SU-DHL-6 (cell line): ENCODE data around the gene RBM19.

ENCODE experiments used
- H2AFZ ChIP-seq: fragments of 200-600 bp; sonication (generic); 2 replicates; pipeline ENCODE4 v1.6.1; 2014; ENCODE audit warnings: low read depth, mild to moderate bottlenecking, moderate library complexity, mixed read lengths, antibody characterized with exemption, low read length; ENCODE audit not compliant: severe bottlenecking
- H3F3A ChIP-seq: fragments of 200-600 bp; shearing (Covaris generic); 2 replicates; pipeline ENCODE4 v1.6.0; 2016; ENCODE audit warnings: antibody characterized with exemption, mild to moderate bottlenecking; ENCODE audit not compliant: insufficient read depth
- H3K27ac ChIP-seq: fragments of 200-600 bp; sonication (generic); 2 replicates; pipeline ENCODE4 v1.5.1; 2016; ENCODE audit warnings: low read depth, mild to moderate bottlenecking, low read length, moderate library complexity, mixed read lengths
- H3K27me3 ChIP-seq: fragments of 200-600 bp; sonication (generic), shearing (Covaris generic); 2 replicates; pipeline ENCODE4 v1.6.0; 2014; ENCODE audit warnings: mild to moderate bottlenecking, low read length
- H3K36me3 ChIP-seq: fragments of 200-600 bp; sonication (generic); 2 replicates; pipeline ENCODE4 v1.6.1; 2014; ENCODE audit warnings: mild to moderate bottlenecking, low read length, mixed read lengths
- H3K4me2 ChIP-seq: fragments of 300-600, 200-600 bp; shearing (Covaris generic), sonication (generic); 2 replicates; pipeline ENCODE4 v1.6.0; 2014; ENCODE audit warnings: low read length, low read depth, mild to moderate bottlenecking; ENCODE audit not compliant: poor library complexity, severe bottlenecking
- H3K4me3 ChIP-seq: fragments of 200-600 bp; sonication (generic); 2 replicates; pipeline ENCODE4 v1.5.1; 2014; ENCODE audit warnings: antibody characterized with exemption, low read length, mild to moderate bottlenecking, mixed read lengths; ENCODE audit not compliant: insufficient read depth, poor library complexity, severe bottlenecking
- H3K79me2 ChIP-seq: fragments of 200-600 bp; sonication (generic); 2 replicates; pipeline ENCODE4 v1.6.1; 2014; ENCODE audit warnings: mild to moderate bottlenecking, low read length, moderate library complexity; ENCODE audit not compliant: insufficient read depth
- H3K9ac ChIP-seq: fragments of 200-600 bp; sonication (generic); 2 replicates; pipeline ENCODE4 v1.7.0; 2014; ENCODE audit warnings: mild to moderate bottlenecking, low read length
- H3K9me2 ChIP-seq: fragments of 200-600 bp; sonication (generic); replicated peaks from 2 replicates; pipeline ENCODE4 v1.6.1; 2014; ENCODE audit warnings: low read length; ENCODE audit not compliant: insufficient read depth
- H3K9me3 ChIP-seq: fragments of 200-600 bp; sonication (generic); 2 replicates; pipeline ENCODE4 v1.6.1; 2014; ENCODE audit warnings: low read length, mixed read lengths; ENCODE audit not compliant: insufficient read depth
- H4K20me1 ChIP-seq: fragments of 200-600 bp; sonication (generic); 2 replicates; pipeline ENCODE4 v1.6.1; 2014; ENCODE audit warnings: low read depth, mild to moderate bottlenecking, antibody characterized with exemption, low read length, moderate library complexity, mixed read lengths
- CTCF ChIP-seq: fragments of 200-600 bp; sonication (generic); IDR thresholded peaks from one replicate; pipeline ENCODE4 v1.5.1; 2017; ENCODE audit warnings: antibody characterized with exemption, mild to moderate bottlenecking, low read length, moderate library complexity; ENCODE audit not compliant: insufficient read depth, poor library complexity, severe bottlenecking
- EZH2phosphoT487 ChIP-seq: fragments of 200-600 bp; sonication (generic), shearing (Covaris generic); conservative IDR thresholded peaks from 2 replicates; pipeline ENCODE4 v1.6.1; 2018; ENCODE audit warnings: mild to moderate bottlenecking, antibody characterized with exemption, low read length, moderate library complexity, mixed read lengths

RBM19 gene

GRCh38 chr12:113808095-113808951, 157.8 kb downstream of the RBM19 start:
- Histone ChIP-seq H3F3A (no peaks in the 10 kb centered on the region), H3K4me2 (no peak overlapping the region), H3K27ac (no peak overlapping the region), H3K9me2 (no peaks in the 10 kb centered on the region), H3K27me3 (no peaks in the 10 kb centered on the region), H3K9me3 (no peaks in the 10 kb centered on the region), H3K9ac (no peak overlapping the region), H3K79me2 (no peaks in the 10 kb centered on the region), H3K36me3 (no peaks in the 10 kb centered on the region), H3K4me3 (no peak overlapping the region), H2AFZ (no peak overlapping the region), H4K20me1 (no peaks in the 10 kb centered on the region)
- TF ChIP-seq EZH2phosphoT487, result no peak
- TF ChIP-seq CTCF, result no peak

GRCh38 chr12:113805673-113806072, 160.5 kb downstream of the RBM19 start:
- H3F3A ChIP-seq, result no peaks in the 10 kb centered on the region

GRCh38 chr12:113804961-113805600, 161.0 kb downstream of the RBM19 start:
- no peak overlapping the region for H3K27ac ChIP-seq
- H3K9me3 ChIP-seq, result no peaks in the 10 kb centered on the region
- H3K79me2 ChIP-seq, result no peaks in the 10 kb centered on the region
- no peak for TF ChIP-seq CTCF
- no peak for TF ChIP-seq EZH2phosphoT487
- H3K9ac ChIP-seq, result no peak overlapping the region
- H3K4me2 ChIP-seq, result no peak overlapping the region
- no peak overlapping the region for H3K4me3 ChIP-seq
- no peaks in the 10 kb centered on the region for H3K27me3 ChIP-seq
- no peak overlapping the region for H2AFZ ChIP-seq
- no peaks in the 10 kb centered on the region for H4K20me1 ChIP-seq
- H3F3A ChIP-seq, result no peaks in the 10 kb centered on the region
- H3K9me2 ChIP-seq, result no peaks in the 10 kb centered on the region
- no peaks in the 10 kb centered on the region for H3K36me3 ChIP-seq

More at GRCh38 chr12:113805673-113806072, 160.5 kb downstream of the RBM19 start:
- Histone ChIP-seq H2AFZ (no peak overlapping the region), H3K36me3 (no peaks in the 10 kb centered on the region), H4K20me1 (no peaks in the 10 kb centered on the region), H3K27me3 (no peaks in the 10 kb centered on the region), H3K4me2 (no peak overlapping the region), H3K27ac (no peak overlapping the region), H3K9me2 (no peaks in the 10 kb centered on the region), H3K9ac (no peak overlapping the region), H3K4me3 (no peak overlapping the region), H3K79me2 (no peaks in the 10 kb centered on the region), H3K9me3 (no peaks in the 10 kb centered on the region)
- TF ChIP-seq EZH2phosphoT487, result no peak
- no peak for TF ChIP-seq CTCF
